Natural killer cell (primary cell): ENCODE measurements around the gene ZBTB7A. TPM values are rescaled to one million over a fixed set of nuclear protein-coding genes. Genes with fewer than 3 reads are reported as not detected.

Source experiments
- ATAC-seq, 3 donors: fragments of 150-1000 bp in 2 of 3; fragments of 200-7000 bp in 1 of 3; cut with Tn5 transposase; 1 replicate in 1 of 3; 2 replicates in 2 of 3; pipeline ENCODE4 v1.10.0; 2021; ENCODE audit warnings: mild to moderate bottlenecking in 2 of 3, moderate library complexity in 2 of 3
- DNase-seq, 2 donors: peaks; one replicate each; pipeline versions ENCODE4 v3.0.0 to v3.0.0-alpha.2; 2013 to 2021; ENCODE audit warnings: mixed read lengths in 1 of 2
- H3K27ac ChIP-seq: one replicate; pipeline ENCODE4 v1.5.1; 2013; ENCODE audit warnings: mild to moderate bottlenecking, low read length
- H3K27me3 ChIP-seq: one replicate; pipeline ENCODE4 v1.6.1; 2013; ENCODE audit warnings: low read length; ENCODE audit not compliant: control insufficient read depth, insufficient read depth
- H3K36me3 ChIP-seq: one replicate; pipeline ENCODE4 v1.6.1; 2013; ENCODE audit warnings: low read length; ENCODE audit not compliant: control insufficient read depth, insufficient read depth
- H3K4me1 ChIP-seq: one replicate; pipeline ENCODE4 v1.6.1; 2013; ENCODE audit warnings: low read length; ENCODE audit not compliant: control insufficient read depth, insufficient read depth
- H3K4me3 ChIP-seq: one replicate; pipeline ENCODE4 v1.5.1; 2013; ENCODE audit warnings: low read length
- H3K9me3 ChIP-seq: one replicate; pipeline ENCODE4 v1.6.1; 2013; ENCODE audit warnings: low read length; ENCODE audit not compliant: control insufficient read depth, insufficient read depth
- H3K27ac Mint-ChIP-seq, 2 donors: one replicate each; pipeline ENCODE4 v1.8.0; 2022; ENCODE audit warnings: mild to moderate bottlenecking in 2 of 2, mixed read lengths in 2 of 2, moderate library complexity in 1 of 2
- H3K27me3 Mint-ChIP-seq, 2 donors: one replicate each; pipeline ENCODE4 v1.8.0; 2022; ENCODE audit warnings: low read depth in 2 of 2, mixed read lengths in 2 of 2
- H3K36me3 Mint-ChIP-seq: one replicate; pipeline ENCODE4 v1.8.0; 2022; ENCODE audit warnings: mixed read lengths
- H3K4me1 Mint-ChIP-seq, 2 donors: one replicate each; pipeline ENCODE4 v1.8.0; 2022; ENCODE audit warnings: mixed read lengths in 2 of 2
- H3K4me3 Mint-ChIP-seq: one replicate; pipeline ENCODE4 v1.8.0; 2022; ENCODE audit warnings: mild to moderate bottlenecking, moderate library complexity, mixed read lengths
- H3K9me3 Mint-ChIP-seq, 2 donors: one replicate each; pipeline ENCODE4 v1.8.0; 2022; ENCODE audit warnings: mixed read lengths in 2 of 2
- CTCF ChIP-seq: fragments of 200-600 bp; IDR thresholded peaks from one replicate; pipeline ENCODE4 v1.8.0; 2022; ENCODE audit warnings: antibody characterized with exemption
- WGBS: methylation state at CpG from one replicate; pipeline ENCODE4 v1.1.7; 2013; ENCODE audit warnings: missing lambda C conversion rate; ENCODE audit not compliant: insufficient coverage; 5-methylcytosine and 5-hydroxymethylcytosine counted together
- intact Hi-C: fragments of 100-400 bp; cut with micrococcal nuclease; formaldehyde crosslinking; loops from one replicate; pipeline ENCODE4 v1.14.2; 2022
- total RNA-seq, 4 donors: library from RNA; stranded (reverse); fragments of 120-200 nt in 1 of 4; gene quantifications; one replicate each; pipeline versions ENCODE4 v1.2.3 to v1.2.4, GENCODE V29; 2013 to 2022

Gene ZBTB7A
- total RNA-seq, 3 donors from 2014 or later (not counting 1 experiment from before 2014, with no cell fraction given), result 81.6 to 97.7 (median 82.9) TPM

- no peaks in the 10 kb centered on the region for H3K36me3 Mint-ChIP-seq
- ATAC-seq, result peak in 2 of 3 donors; percentile 3 to 8
- peaks cover 10 to 60% of the 10 kb centered on the region in 2 donors for H3K4me1 Mint-ChIP-seq
- no peaks in the 10 kb centered on the region for H3K9me3 Mint-ChIP-seq
- no peaks in the 10 kb centered on the region for H3K27me3 ChIP-seq
- H3K4me3 ChIP-seq, result peak overlapping the region; percentile 30
- no peaks in the 10 kb centered on the region for H3K9me3 ChIP-seq
- H3K27ac ChIP-seq, result peak overlapping the region; percentile 97
- H3K27ac Mint-ChIP-seq, result peak overlapping the region; percentile 91 to 96
- peak overlapping the region; percentile 77 for H3K4me3 Mint-ChIP-seq
- intact Hi-C loops, result loop anchor here (2.0 kb wide), 1 partner anchor 49 kb away; no protein-coding TSS in a partner anchor
- TF ChIP-seq CTCF, result no peak
- peaks cover 18% of the 10 kb centered on the region for H3K36me3 ChIP-seq
- H3K27me3 Mint-ChIP-seq, result no peaks in the 10 kb centered on the region
- WGBS, result 48% methylated on average over 19 of the region's 19 CpGs
- peaks cover 80% of the 10 kb centered on the region for H3K4me1 ChIP-seq
- DNase-seq, result peak in 1 of 2 donors; percentile 49
These were observed 7.2 kb downstream of the ZBTB7A start for GRCh38 chr19:4059453-4059871.

- Mint-ChIP-seq H3K4me1 (peaks cover 8 to 55% of the 10 kb centered on the region in 2 donors), H3K9me3 (no peaks in the 10 kb centered on the region), H3K4me3 (peak overlapping the region; percentile 77), H3K36me3 (no peaks in the 10 kb centered on the region), H3K27ac (peak overlapping the region; percentile 91 to 96), H3K27me3 (no peaks in the 10 kb centered on the region)
- TF ChIP-seq CTCF, result no peak
- Histone ChIP-seq H3K27me3 (no peaks in the 10 kb centered on the region), H3K9me3 (no peaks in the 10 kb centered on the region), H3K4me3 (peak overlapping the region; percentile 30), H3K4me1 (peaks cover 75% of the 10 kb centered on the region), H3K27ac (peak overlapping the region; percentile 97), H3K36me3 (peaks cover 20% of the 10 kb centered on the region)
- no peak for DNase-seq
- intact Hi-C loops, result loop anchor here (2.0 kb wide), 1 partner anchor 50 kb away; no protein-coding TSS in a partner anchor
- WGBS, result 66% methylated on average over 30 of the region's 30 CpGs
- no peak for ATAC-seq
These were observed 7.8 kb downstream of the ZBTB7A start for GRCh38 chr19:4058693-4059452.

GRCh38 chr19:4057931-4058692, 8.6 kb downstream of the ZBTB7A start:
- H3K36me3 ChIP-seq, result peaks cover 25% of the 10 kb centered on the region
- no peaks in the 10 kb centered on the region for H3K9me3 ChIP-seq
- DNase-seq, result peak; percentile 67 to 74
- peaks cover 75% of the 10 kb centered on the region for H3K4me1 ChIP-seq
- 29% methylated on average over 22 of the region's 22 CpGs for WGBS
- H3K27me3 Mint-ChIP-seq, result no peaks in the 10 kb centered on the region
- peak overlapping the region; percentile 91 to 96 for H3K27ac Mint-ChIP-seq
- peak overlapping the region; percentile 55 for H3K4me3 Mint-ChIP-seq
- intact Hi-C loops, result loop anchor here (2.0 kb wide), 1 partner anchor 51 kb away; no protein-coding TSS in a partner anchor
- peak overlapping the region; percentile 30 for H3K4me3 ChIP-seq
- H3K4me1 Mint-ChIP-seq, result peaks cover 11 to 58% of the 10 kb centered on the region in 2 donors
- H3K27ac ChIP-seq, result peak overlapping the region; percentile 97
- ATAC-seq, result peak; percentile 47 to 73 (median 51)
- TF ChIP-seq CTCF, result no peak
- H3K27me3 ChIP-seq, result no peaks in the 10 kb centered on the region
- H3K36me3 Mint-ChIP-seq, result peaks cover 6% of the 10 kb centered on the region
- no peaks in the 10 kb centered on the region for H3K9me3 Mint-ChIP-seq
